SW 1271 (cell line): ENCODE measurements around the gene SRPK1.
"Not testable (repeated sequence)": the region's sequence is repeated elsewhere in the genome, so short reads cannot be mapped to it uniquely, and the experiment has no call there.

Experiments used
- DNase-seq, 2 experiments: peaks; one replicate each; lab custom pipeline; 2025; lab: John Stamatoyannopoulos, UW

Gene SRPK1

GRCh38 chr6:35931120-35931561 is 10.2 kb upstream of the SRPK1 start:
- DNase-seq = no peak

GRCh38 chr6:35929601-35930000 is 8.7 kb upstream of the SRPK1 start:
- no peak for DNase-seq

- DNase-seq = no peak
Observed at GRCh38 chr6:35926509-35927215, 5.8 kb upstream of the SRPK1 start.

GRCh38 chr6:35925961-35926360 is 5.1 kb upstream of the SRPK1 start:
- no peak for DNase-seq

GRCh38 chr6:35924146-35924545 is 3.2 kb upstream of the SRPK1 start:
- no peak for DNase-seq

GRCh38 chr6:35922139-35922554 is 1.2 kb upstream of the SRPK1 start:
- DNase-seq = no peak

GRCh38 chr6:35919827-35920751 is 809 bp downstream of the SRPK1 start:
- DNase-seq = peak in 1 of 2 experiments; percentile 56

- DNase-seq = peak in 1 of 2 experiments; percentile 56
Observed at GRCh38 chr6:35919085-35919826, 1.6 kb downstream of the SRPK1 start.

GRCh38 chr6:35916893-35917292 is 4.0 kb downstream of the SRPK1 start:
- not testable (repeated sequence) for DNase-seq

- DNase-seq = no peak
Observed at GRCh38 chr6:35916056-35916455, 4.8 kb downstream of the SRPK1 start.

GRCh38 chr6:35914536-35914935 is 6.4 kb downstream of the SRPK1 start:
- no peak for DNase-seq

GRCh38 chr6:35911871-35912653 is 8.8 kb downstream of the SRPK1 start:
- DNase-seq = no peak

GRCh38 chr6:35909571-35909970 is 11.3 kb downstream of the SRPK1 start:
- DNase-seq = not testable (repeated sequence)

GRCh38 chr6:35908753-35909401 is 12.0 kb downstream of the SRPK1 start:
- not testable (repeated sequence) for DNase-seq

GRCh38 chr6:35907750-35908149 is 13.1 kb downstream of the SRPK1 start:
- DNase-seq = no peak

- no peak for DNase-seq
Observed at GRCh38 chr6:35906499-35906846, 14.4 kb downstream of the SRPK1 start.

GRCh38 chr6:35905841-35906498 is 14.9 kb downstream of the SRPK1 start:
- DNase-seq = no peak

- DNase-seq = no peak
Observed at GRCh38 chr6:35905141-35905785, 15.6 kb downstream of the SRPK1 start.

- DNase-seq = no peak
Observed at GRCh38 chr6:35903679-35904078, 17.2 kb downstream of the SRPK1 start.

- DNase-seq = no peak
Observed at GRCh38 chr6:35900448-35900847, 20.4 kb downstream of the SRPK1 start.
